Right atrium auricular region (tissue), 2 donors: ENCODE data around the gene CASKIN1. TPM values are rescaled to one million over a fixed set of nuclear protein-coding genes. Genes with fewer than 3 reads are reported as not detected.

Experiments
- DNase-seq: peaks from one replicate; pipeline ENCODE4 v3.0.0-alpha.2; 2019; ENCODE audit warnings: low spot score
- H3K27ac ChIP-seq, 2 donors: fragments of 200-600 bp; sonication (generic); 1 replicate in 1 of 2; 2 replicates in 1 of 2; pipeline ENCODE4 v1.5.1; 2016 to 2019
- H3K27me3 ChIP-seq, 2 donors: fragments of 200-600 bp; sonication (generic); one replicate each; pipeline versions ENCODE4 v1.5.1 to v1.6.0; 2017 to 2019
- H3K36me3 ChIP-seq: fragments of 200-600 bp; sonication (generic); one replicate; pipeline ENCODE4 v1.5.1; 2016
- H3K4me1 ChIP-seq, 2 donors: fragments of 200-600 bp; sonication (generic); one replicate each; pipeline versions ENCODE4 v1.5.1 to v1.6.0; 2017 to 2019
- H3K4me3 ChIP-seq, 2 donors: fragments of 200-600 bp; sonication (generic); 1 replicate in 1 of 2; 2 replicates in 1 of 2; pipeline ENCODE4 v1.5.1; 2017 to 2019; ENCODE audit warnings: mild to moderate bottlenecking in 1 of 2, moderate library complexity in 1 of 2
- H3K9me3 ChIP-seq, 2 donors: fragments of 200-600 bp; sonication (generic); one replicate each; pipeline ENCODE4 v1.5.1; 2019
- CTCF ChIP-seq, 2 donors: fragments of 200-600 bp; sonication (generic); IDR thresholded peaks; one replicate each; pipeline ENCODE4 v1.5.1; 2019; ENCODE audit warnings: antibody characterized with exemption in 2 of 2
- total RNA-seq, 2 donors: library from RNA; depleted of rRNA; stranded (reverse); fragments of >200 nt; gene quantifications; one replicate each; pipeline ENCODE4 v1.1.0, GENCODE V29; 2016

CASKIN1 gene, protein sequence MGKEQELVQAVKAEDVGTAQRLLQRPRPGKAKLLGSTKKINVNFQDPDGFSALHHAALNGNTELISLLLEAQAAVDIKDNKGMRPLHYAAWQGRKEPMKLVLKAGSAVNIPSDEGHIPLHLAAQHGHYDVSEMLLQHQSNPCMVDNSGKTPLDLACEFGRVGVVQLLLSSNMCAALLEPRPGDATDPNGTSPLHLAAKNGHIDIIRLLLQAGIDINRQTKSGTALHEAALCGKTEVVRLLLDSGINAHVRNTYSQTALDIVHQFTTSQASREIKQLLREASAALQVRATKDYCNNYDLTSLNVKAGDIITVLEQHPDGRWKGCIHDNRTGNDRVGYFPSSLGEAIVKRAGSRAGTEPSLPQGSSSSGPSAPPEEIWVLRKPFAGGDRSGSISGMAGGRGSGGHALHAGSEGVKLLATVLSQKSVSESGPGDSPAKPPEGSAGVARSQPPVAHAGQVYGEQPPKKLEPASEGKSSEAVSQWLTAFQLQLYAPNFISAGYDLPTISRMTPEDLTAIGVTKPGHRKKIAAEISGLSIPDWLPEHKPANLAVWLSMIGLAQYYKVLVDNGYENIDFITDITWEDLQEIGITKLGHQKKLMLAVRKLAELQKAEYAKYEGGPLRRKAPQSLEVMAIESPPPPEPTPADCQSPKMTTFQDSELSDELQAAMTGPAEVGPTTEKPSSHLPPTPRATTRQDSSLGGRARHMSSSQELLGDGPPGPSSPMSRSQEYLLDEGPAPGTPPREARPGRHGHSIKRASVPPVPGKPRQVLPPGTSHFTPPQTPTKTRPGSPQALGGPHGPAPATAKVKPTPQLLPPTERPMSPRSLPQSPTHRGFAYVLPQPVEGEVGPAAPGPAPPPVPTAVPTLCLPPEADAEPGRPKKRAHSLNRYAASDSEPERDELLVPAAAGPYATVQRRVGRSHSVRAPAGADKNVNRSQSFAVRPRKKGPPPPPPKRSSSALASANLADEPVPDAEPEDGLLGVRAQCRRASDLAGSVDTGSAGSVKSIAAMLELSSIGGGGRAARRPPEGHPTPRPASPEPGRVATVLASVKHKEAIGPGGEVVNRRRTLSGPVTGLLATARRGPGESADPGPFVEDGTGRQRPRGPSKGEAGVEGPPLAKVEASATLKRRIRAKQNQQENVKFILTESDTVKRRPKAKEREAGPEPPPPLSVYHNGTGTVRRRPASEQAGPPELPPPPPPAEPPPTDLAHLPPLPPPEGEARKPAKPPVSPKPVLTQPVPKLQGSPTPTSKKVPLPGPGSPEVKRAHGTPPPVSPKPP (N-terminal part only)
- total RNA-seq = 1 to 10 TPM; 3.5 to 4.3 TPM

DNA sequence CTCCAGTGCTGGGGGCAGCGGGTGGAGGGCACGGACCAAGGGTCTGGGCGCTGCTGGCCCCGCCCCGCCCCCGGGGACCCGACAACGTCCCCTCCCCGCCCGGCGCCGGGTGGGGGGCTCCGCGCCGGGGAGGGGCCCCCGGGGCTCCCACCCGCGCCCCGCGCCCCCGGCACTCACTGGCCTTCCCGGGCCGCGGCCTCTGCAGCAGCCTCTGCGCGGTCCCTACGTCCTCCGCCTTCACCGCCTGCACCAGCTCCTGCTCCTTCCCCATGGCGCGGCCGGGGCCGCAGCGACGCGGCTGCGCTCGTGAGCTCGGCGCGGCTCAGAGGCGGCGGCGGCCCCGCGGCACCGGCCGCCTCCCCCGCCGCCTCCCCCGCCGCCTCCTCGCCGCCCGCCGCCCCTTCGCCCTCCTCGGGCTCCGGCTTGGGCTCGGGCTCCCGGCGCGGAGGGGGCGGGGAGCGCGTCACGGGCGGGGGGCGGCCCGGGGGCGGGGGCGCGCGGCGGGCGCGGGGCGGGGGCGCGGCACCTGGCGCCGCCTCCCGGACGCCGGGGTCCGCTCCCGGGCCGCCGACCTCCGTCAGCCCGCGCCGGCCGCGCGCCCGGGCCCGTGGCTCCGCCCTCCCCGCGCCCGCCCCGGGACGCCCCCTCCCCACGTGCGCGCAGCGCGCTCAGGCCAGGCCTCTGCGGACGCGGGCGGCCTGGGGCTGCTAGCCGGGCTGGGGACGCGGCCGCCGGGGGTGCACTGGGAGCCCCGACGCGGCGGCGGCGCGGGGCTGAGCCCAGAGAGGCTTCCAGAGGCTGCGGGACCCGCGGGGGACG, at the start of gene CASKIN1:
Gene CASKIN1 (minus strand): TSS at position 444 of the 819 bp plus-strand sequence. CDS start 173 bp downstream, at position 271.
- Histone ChIP-seq H3K27ac (no peak within 1 kb of the TSS), H3K4me3 (peak within 1 kb of the TSS; percentile 42 to 54), H3K4me1 (peaks cover 0 to 11% of the 10 kb centered on the region in 2 donors), H3K36me3 (no peaks in the 10 kb centered on the region), H3K27me3 (peaks cover 0 to 6% of the 10 kb centered on the region in 2 donors), H3K9me3 (no peaks in the 10 kb centered on the region)
- DNase-seq = no peak
- no peak for TF ChIP-seq CTCF (IDR thresholded peaks at IDR 0.05)

GRCh38 chr16:2244926-2245795, 48.8 kb upstream of the CASKIN1 start:
- Histone ChIP-seq H3K4me1 (peaks cover 0 to 4% of the 10 kb centered on the region in 2 donors), H3K36me3 (peaks cover 49% of the 10 kb centered on the region), H3K27me3 (no peaks in the 10 kb centered on the region), H3K9me3 (no peaks in the 10 kb centered on the region), H3K27ac (no peak overlapping the region), H3K4me3 (no peak overlapping the region)
- no peak for DNase-seq
- TF ChIP-seq CTCF (IDR thresholded peaks at IDR 0.05) = no peak

DNA sequence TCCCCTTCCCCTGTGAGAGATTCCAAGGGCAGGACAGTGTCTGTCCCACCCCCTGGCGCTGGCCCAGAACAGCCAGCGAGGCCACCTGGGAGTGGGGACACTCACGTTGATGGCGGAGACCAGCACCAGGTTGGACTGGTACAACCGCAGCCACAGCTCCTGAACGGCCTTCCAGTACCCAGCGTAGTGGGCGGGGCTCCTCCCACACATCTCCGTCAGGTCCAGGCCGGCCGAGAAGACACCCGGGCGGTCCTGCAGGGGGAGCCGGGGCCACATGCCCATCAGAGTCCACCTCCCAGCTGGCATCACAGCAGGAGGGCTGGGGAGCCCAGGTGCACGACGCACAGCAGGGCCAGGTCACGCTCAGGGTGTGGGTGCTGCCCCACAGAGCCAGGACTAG, 47.9 kb upstream of the CASKIN1 start:
- no peak for DNase-seq
- no peaks in the 10 kb centered on the region for H3K9me3 ChIP-seq
- no peak overlapping the region for H3K4me3 ChIP-seq
- H3K27ac ChIP-seq = no peak overlapping the region
- TF ChIP-seq CTCF (IDR thresholded peaks at IDR 0.05) = no peak
- no peaks in the 10 kb centered on the region for H3K4me1 ChIP-seq
- H3K27me3 ChIP-seq = no peaks in the 10 kb centered on the region
- peaks cover 49% of the 10 kb centered on the region for H3K36me3 ChIP-seq

DNA sequence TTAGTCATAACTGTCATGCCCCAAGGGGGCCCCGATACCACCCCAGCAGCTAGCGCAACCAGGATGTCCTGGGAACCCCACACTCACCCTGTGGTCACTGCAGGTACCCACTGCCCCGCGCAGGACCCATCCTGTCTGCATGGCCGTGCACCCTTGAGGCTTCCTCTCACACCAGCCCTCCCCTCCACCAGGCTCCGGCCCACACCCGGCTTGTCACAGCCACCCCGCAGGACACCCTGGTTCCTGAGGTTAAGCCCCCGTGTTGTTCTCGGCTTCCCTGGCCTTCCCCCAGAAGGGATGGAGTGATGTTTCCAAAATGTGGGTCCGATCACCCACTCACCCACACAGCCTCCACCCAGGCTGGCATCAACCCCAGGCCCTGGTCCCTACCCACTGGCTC, 47.4 kb upstream of the CASKIN1 start:
- H3K36me3 ChIP-seq = peaks cover 49% of the 10 kb centered on the region
- no peaks in the 10 kb centered on the region for H3K9me3 ChIP-seq
- DNase-seq = no peak
- TF ChIP-seq CTCF (IDR thresholded peaks at IDR 0.05) = no peak
- H3K4me1 ChIP-seq = no peaks in the 10 kb centered on the region
- no peaks in the 10 kb centered on the region for H3K27me3 ChIP-seq
- H3K27ac ChIP-seq = no peak overlapping the region
- no peak overlapping the region for H3K4me3 ChIP-seq
